UCSD-AML1 (cell line): ENCODE data around the gene SEC61B.
"Not testable (repeated sequence)": the region's sequence is repeated elsewhere in the genome, so short reads cannot be mapped to it uniquely, and the experiment has no call there.

Source experiments
- DNase-seq: peaks from one replicate; lab custom pipeline; 2025; ENCODE audit not compliant: unreplicated experiment; lab: John Stamatoyannopoulos, UW

SEC61B gene

DNA sequence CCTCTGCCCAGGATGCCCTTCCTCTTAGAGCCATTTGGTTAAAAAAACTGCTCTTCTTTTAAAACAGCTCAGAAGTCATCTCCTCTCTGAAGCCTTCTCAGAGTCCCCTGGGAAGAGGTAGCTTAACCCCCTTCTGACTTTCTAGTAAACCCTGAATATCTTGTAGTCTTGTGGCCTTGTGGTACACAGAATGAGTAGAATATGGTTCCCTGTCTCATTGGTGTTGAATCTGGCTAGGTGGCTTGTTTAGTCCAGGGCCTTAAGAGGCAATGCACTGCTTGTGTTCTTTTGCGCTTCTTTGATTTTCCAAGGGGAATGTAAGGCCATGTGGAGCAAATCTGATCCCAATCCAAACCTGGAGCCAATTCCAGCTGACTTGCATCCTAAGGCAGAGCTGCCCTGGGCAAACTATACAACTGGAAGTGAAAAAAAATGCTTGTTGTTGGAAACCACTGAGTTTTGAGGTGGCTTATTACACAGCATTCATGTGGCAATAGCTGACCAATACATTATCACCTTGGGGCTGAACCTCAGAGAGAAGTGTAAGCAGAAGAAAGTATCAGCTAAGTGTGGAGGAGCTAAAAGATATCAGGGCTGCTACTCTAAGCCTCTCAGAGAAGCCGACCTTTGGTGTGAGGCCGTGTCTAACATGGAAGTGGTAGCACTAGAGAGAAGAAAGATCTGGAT is 31.3 kb upstream of the SEC61B start:
- no peak for DNase-seq

- DNase-seq, result no peak
These were observed 29.2 kb upstream of the SEC61B start for GRCh38 chr9:99192786-99193465.

GRCh38 chr9:99193466-99193821 is 28.6 kb upstream of the SEC61B start:
- DNase-seq, result no peak

GRCh38 chr9:99196484-99196883 is 25.6 kb upstream of the SEC61B start:
- DNase-seq, result not testable (repeated sequence)

- no peak for DNase-seq
These were observed 24.9 kb upstream of the SEC61B start for GRCh38 chr9:99197124-99197630.

GRCh38 chr9:99197987-99198386 is 24.1 kb upstream of the SEC61B start:
- no peak for DNase-seq

DNA sequence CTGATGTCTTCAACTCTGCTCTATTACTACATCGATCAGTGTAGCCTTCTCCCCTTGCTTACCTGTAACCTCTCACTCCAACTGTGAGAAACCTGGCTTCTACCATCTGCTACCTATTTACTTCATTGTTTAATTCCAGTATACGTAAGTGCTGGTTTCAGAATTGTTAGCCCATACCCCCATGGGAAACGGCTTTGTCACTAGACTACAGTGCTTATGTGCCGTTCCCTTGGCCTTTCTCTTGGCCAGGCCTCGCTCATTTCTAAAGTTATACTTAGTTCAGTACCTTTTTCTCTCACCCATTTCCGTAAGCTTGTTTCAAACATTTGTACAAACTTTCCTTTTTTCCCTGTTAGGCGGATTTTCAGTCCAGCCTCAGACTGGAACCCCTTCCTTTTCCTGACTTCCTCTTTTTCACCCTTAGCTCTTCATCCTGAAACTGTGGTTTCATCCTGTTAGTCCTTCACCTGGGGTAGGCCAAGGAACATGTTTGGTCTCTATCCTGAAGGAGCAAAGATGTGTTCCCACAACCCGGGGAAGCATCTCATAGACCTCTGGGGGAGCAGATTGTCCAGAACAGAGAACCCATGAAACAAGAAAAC is 22.0 kb upstream of the SEC61B start:
- no peak for DNase-seq

DNA sequence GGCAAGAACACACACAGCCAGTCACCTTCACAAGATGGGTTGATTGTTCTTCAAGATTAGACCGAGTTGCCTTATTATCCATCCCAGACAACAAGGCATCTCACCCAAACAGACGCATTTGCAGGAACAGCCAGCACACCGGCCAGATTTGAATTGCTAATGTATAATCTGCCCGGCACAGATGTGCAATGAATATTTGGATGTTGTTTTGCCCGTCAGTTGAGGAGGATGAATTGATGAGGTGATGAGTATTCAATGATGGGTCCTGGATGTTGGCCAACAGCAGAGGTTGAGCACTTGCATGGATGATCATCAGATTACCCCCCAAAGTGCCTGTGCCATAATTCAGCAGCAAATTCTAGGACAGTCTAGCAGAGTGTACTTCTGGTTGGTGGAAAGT is 20.5 kb upstream of the SEC61B start:
- DNase-seq, result no peak

- no peak for DNase-seq
These were observed 11.5 kb upstream of the SEC61B start for GRCh38 chr9:99210572-99210971.

DNA sequence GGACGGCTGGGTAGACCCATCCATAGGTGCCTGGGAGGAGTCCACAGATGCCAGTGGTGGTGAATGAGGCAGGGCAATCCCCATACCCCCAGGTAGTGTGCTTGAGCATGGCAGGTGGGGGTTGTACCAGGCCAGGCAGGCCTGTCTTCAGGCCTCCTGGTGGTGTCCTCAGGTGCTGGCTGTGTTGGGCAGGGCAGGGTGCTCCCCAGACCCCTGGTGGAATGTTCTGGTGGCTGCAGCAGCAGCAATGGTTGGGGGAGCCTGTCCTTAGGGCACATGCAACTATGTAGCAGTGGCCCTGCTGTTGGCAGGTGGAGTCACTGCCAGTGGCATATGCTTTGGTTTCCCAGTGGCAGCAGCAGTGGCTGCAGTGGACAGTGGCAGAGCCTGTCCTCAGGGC is 10.3 kb upstream of the SEC61B start:
- DNase-seq, result no peak

DNA sequence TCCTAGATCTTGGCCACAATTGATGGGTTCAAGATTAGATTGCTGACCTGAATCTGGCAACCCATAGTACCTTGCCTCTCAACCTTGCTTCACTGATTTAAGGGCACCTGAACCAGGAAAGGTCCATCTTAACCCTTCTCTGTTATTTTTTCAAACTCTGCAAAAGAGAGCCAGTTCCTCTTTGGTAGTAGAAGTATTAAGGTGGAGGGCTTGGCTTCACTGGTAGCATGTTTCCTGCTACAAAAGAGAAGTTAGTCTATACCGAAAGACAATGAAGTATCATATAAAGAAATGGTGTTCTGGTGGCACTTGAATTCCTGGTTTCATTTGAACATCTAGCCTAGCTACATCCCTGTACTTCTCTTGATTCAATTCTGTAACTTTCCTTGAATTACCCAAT is 8.9 kb upstream of the SEC61B start:
- no peak for DNase-seq

DNA sequence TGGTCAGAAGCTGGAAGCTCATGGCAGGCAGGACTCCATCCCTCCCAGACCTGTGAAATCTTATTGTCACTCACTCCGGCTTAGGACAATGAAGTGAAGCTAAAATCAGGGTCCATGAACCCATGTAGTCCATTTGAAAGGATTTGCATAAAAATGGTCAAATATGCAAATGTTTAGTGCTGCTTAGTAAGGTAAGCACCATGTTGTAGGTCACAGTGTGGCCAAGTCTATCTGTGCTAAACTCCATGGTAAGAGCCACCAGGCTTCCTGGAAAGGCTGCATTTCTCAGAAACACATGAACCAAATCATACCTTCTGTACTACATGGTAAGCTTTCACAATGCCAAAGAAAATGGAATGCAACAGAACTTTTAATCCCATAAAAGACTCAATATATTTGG is 6.0 kb upstream of the SEC61B start:
- no peak for DNase-seq

- DNase-seq, result no peak
These were observed 2.1 kb upstream of the SEC61B start for GRCh38 chr9:99220011-99220410.

DNA sequence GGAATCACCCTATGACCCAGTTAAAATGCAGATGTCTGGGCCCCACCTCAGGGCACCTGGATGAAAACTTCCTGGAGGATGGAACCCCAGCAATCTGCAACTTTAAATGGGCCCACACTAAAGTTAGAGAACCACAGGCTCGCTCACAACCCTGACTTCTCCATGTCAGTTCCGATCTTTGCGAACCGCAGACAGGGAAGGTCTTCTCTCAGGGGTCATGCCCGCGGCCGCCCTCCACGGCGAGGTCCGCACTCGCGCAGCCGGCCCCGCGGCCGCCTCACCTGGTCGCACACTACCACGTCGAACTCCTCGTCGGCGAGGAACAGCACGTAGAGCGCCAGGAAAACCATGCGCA is 839 bp upstream of the SEC61B start:
- DNase-seq, result no peak

DNA sequence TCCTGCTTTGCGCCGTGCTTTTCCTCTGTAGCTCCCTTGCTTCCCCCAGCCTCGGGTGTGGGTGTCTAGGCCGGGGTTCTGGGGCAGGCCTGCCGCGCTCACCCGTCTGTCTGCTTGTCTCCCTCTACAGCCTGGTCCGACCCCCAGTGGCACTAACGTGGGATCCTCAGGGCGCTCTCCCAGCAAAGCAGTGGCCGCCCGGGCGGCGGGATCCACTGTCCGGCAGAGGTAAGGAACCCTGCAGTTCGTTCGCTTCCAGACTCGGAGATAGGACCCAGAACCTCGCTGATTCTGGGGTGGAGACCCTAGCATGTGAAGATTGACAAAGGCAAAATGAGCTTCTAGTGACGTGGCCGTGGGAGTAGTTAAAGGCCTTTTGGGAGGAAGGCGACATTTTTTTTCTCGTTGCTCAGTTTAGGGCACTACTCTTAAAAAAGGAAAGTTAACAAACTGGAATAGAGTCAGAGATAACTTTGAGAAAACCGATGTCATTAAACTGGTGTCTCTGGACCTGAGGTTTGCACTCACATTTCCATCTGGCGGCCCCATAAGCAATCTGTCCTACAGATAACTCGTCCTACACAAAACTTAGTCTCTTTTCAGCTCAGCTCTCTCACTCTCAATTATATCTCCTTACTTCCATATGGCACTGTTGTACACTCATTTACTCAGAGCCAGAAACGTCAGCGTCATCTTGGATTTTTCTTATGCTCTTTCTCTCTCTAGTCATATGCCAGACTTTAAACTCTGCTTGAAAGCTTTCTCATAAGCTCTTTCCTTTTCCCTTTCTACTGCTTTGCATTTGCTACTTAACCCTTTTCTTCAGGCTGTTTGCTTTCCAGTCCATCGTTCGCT is 561 bp downstream of the SEC61B start:
- no peak for DNase-seq

DNA sequence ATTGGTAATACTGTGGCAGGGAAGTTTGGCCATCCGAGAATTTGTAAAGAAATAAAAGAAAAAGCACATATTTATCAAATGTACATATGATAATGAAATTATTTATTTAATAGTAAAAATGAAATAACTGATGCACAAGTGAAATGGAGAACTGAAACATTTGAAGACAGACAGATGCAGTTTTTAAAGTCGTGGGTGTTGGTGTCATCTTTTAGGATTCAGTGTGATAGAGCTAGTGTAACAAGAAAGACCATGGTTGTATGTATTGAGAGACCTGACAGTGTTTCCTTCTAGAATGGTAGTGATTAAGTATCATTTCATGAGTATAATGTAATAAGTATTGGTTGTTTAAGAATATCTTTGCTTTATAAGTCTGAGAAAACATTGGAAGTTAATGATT is 2.4 kb downstream of the SEC61B start:
- DNase-seq, result no peak

GRCh38 chr9:99226054-99226453 is 4.0 kb downstream of the SEC61B start:
- DNase-seq, result no peak

DNA sequence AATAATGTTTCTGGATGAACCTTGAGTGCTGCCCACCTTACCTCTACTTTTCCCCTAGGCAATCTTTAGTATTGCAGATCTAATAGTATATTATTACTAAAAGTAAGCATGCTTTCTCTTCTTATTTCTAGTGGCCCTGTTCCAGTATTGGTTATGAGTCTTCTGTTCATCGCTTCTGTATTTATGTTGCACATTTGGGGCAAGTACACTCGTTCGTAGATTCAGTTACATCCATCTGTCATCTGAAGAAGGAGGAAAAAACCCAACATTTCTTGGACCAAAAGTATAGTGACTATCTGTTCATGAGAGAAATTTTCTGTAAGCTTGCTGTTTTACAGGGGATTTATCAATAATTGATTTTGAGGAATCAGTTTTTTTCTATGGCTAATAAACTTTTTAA is 8.1 kb downstream of the SEC61B start:
- DNase-seq, result no peak

- DNase-seq, result no peak
These were observed 9.6 kb downstream of the SEC61B start for GRCh38 chr9:99231711-99232110.

GRCh38 chr9:99234618-99235017 is 12.5 kb downstream of the SEC61B start:
- DNase-seq, result no peak

GRCh38 chr9:99235069-99235468 is 13.0 kb downstream of the SEC61B start:
- no peak for DNase-seq
